DMS53 treated with DMSO at 0.1 percent for 48 hours (cell line): ENCODE results near the gene CD82.
"Not testable (repeated sequence)": the region's sequence is repeated elsewhere in the genome, so short reads cannot be mapped to it uniquely, and the experiment has no call there.

Source experiments
- DNase-seq: peaks from one replicate; lab custom pipeline; 2025; ENCODE audit not compliant: unreplicated experiment; lab: John Stamatoyannopoulos, UW

The CD82 gene

DNA sequence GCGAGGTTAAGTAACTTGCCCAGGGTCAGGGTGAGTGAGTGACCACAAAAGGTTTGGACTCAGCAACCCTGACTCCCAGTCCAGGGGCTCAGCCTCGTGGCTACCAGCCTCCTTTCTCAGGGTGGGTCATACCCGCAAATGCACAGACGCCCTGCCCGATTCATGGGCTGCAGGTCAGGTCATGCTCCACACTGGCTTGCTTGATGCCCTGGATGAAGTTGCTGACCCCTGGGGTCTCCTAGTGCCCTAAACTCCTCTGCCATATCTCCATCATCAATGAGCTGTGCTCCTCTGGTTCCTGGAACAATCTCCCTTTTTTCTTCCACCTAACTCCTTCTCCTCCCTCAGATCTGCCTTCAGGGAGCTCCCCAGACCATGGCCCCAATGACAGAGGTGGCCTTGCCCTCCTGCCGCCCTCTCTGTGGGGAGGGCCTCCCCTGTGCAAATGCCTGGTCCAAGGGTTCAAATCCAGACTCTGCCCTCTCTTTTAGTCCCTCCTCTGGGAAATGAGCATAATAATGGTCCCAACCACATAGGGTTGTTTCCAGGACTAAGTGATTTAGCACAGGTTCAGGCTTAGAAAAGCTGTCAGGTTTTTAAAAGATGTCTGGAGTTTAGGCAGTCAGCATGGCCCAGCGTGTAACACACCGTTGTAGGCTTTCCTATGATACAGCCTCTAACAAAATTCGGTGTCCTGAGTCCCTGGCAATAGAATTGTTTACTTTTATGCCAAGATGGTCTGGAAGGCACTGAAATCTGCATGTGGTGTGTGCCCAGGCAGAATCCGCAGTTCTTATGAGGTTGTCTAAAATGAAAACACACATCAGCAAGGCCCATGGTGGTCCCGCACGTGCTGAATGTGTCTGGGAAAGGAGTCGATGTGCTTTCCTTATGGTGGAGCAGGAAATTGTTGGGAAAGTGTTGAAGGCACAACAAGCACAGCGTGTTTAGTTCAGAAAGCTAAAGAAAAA is 63.6 kb downstream of the CD82 start:
- no peak for DNase-seq

DNA sequence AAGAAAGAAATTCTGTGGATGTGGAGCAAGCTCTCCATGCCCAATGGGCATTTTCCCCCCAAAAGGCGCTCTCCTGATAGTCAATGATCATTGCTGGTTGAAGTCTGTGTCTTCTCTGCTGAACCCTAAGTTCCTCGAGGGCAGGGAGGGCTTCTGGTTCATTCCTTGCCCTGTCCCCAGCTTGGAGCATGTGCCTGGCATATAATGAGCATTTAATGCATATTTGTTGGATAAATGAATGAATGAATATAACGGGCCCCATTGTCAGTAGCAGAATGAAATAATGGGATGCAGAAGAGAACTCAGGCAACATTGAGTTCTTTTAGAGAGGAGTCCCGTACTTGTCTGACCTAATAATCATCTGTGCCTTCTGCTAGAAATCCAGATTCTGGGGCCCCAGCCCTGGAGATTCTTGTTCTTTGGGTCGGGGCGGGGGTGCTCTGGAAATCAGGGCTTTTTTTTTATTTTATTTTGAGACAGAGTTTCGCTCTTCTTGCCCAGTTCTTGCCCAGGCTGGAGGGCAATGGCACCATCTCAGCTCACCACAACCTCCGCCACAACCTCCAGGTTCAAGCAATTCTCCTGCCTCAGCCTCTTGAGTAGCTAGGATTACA is 64.4 kb downstream of the CD82 start:
- no peak for DNase-seq

DNA sequence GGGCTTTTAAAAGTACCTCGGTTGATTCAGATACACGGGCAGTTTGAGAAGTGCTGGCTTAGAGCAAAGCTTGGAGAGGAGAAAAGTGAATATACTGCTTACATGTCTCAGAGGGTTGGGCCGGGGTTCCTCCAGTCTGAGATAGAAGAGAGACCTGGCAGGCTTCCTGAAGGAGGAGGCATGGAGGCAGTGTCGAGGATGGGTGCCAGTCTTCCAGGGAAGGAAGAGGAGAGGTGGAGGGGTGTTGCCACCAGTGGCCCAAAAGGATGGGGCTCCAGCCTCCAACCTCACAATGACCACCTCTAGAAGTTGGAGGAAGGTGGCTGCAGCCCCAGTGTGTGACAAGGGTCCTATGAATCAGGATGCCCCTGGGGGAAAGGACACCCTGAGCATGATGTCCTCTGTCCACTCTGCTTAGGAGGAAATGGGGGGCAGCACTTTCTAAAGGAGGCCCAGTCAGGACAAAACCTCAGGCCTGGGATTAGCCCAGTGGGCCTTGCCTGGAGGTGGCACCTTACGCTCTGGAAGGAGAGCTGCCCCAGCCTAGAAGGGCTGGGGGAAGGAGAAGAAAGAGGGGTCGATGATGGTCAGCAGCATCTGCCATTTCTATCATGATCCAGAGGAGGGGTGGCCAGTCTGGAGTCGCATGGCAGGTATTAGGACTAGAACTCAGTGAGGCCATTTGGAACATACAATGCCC is 65.2 kb downstream of the CD82 start:
- no peak for DNase-seq

DNA sequence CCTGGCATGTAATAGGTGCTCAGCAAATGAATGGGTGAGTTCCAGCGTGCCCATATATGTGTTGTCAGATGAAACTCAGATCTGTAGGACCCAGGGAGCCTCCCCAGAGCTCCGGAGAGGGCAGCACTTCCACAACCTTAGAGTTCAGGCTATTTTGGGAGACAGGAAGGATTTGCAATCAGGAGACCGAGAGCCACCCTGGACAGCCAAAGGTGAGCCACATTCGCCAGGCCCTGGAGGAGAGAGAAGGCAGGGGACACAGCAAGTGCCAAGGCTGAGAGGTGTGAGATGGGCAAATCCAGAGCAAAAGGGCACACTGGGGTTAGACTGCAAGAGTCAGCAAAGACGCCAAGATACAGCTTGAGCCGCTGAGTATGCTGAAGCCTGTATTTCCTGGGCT is 66.4 kb downstream of the CD82 start:
- no peak for DNase-seq

DNA sequence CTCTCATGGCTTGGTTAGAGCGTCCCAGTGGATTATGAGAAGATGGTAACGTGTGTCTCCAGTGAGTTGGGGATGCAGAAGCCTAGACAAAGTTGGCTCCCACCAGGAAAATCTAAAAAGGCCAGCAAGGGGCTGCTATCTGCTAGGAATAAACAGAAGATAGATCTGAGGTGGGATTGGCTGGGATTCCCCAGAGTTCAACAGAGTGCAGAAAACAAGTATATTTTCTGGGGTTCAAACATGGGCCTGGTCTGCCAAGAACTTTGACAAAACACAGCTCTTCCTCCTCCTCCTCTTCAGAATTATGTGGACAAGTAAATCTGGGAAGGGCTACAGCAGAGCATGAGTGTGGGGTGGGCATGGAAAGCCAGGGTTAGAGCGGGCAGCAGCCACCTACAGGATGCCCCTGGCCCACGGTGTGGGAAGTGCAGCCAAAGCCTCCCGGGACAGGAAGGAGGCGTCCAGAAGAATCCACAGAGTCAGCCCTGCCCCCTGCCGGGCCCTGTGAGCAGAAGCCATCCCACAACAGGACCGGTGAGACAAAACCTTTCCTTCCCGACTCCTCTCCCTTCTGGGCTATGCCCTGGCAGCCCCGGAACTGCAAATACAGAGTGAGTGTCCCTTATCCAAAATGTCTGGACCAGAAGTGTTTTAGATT is 67.1 kb downstream of the CD82 start:
- no peak for DNase-seq

DNA sequence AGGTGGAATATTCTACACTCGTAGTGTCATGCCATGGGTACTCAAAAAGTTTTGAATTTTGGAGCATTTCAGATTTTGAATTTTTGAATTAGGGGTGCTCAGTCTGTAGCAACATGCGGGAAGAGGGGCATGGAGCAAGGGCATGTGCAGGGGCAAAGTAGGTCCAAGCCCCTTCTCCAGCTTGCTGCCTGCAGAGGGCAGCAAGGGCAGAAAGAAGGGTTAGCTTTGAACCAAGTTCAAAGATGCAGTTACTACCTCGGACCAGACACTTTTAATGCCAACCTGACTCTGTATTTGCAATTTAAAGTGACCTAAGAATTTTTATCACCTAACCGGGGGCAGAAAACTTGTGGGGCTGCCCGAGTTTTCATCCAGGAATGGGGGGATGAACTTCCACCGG is 68.2 kb downstream of the CD82 start:
- no peak for DNase-seq

DNA sequence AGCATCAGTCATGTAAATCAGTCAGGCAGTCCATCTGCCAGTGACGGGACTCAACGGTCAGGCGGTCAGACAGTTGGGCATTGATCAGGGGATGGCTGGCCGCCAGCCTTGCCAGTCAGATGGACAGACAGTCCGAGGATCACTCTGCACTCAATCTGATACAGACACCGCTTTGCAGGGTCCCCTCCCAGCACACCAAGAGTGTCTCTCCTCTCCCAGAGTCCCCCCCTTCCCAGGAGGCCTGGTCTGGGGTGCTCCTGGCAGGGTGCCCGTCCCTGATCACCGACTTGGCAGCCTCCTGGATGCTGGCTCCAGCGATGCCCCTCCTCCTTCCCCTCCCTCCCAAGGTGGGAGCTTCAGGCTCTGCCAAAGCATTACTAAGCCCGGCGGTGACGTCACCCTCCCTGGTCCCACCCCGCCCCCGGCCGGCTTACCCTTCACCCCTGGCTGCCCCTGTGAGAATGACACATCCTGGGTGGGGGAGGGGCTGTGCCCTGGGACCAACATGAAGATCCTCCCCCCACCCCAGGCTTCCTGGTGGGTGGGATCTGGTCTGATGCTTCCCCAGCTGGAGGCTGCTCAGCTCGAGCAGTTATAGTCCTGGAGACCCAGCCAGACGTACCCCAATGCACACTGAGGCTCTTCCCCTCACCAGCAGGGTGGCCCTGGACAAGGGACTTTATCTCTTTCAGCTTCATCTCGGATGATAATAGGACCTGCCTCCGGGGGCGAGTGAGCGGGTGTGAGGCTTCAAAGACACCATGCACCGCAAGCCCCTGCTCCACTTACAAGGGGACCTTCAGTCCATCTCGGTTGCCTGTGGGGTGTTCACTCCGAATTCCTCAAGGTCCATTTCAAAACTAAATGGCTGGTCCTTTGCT is 69.2 kb downstream of the CD82 start:
- no peak for DNase-seq

DNA sequence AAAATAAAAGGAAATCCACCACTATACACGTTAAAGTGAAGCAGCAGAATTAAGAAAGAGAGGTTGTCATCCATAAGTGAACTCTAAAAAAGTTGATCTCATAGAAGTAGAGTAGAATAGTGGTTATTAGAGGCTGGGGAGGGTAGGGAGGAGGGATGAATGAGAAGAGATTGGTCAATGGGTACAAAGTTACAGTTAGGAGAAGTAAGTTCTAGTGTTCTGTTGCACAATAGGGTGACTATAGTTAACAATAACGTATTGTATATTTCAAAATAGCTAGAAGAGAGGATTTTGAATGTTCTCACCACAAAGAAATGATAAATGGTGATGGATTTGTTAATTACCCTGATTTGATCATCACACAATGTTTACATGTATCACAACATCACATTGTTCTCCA is 72.0 kb downstream of the CD82 start:
- DNase-seq = no peak

DNA sequence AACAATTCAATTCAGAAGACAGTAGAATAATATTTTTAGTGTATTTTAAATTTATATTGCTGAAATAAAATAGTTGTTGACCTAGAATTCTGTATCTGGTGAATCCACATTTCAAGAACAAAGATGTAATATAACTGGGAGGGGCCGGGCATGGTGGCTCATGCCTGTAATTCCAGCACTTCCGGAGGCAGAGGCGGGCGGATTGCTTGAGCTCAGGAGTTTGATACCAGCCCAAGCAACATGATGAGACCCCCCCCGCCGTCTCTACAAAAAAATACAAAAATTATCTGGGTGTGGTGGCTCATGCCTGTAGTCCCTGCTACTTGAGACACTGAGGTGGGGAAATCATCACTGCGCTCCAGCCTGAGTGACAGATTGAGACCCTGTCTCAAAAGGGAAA is 72.6 kb downstream of the CD82 start:
- DNase-seq = no peak

DNA sequence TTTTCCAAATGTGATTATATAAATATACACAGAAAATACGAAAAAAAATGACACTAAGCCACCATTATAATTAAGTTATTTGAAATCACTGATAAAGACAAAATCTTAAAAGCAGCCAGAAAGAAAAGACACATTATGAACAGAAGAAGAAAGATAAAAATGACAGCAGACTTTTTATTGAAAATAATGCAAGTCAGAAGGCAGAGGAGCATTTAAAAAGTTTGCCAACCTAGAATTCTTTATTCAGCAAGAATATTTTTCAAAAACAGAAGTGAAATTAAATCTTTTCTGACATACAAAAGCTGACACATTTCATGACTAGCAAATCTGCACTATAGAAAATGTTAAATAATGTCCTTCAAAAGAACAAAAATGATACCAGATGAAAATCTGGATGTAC is 77.8 kb downstream of the CD82 start:
- DNase-seq = no peak

DNA sequence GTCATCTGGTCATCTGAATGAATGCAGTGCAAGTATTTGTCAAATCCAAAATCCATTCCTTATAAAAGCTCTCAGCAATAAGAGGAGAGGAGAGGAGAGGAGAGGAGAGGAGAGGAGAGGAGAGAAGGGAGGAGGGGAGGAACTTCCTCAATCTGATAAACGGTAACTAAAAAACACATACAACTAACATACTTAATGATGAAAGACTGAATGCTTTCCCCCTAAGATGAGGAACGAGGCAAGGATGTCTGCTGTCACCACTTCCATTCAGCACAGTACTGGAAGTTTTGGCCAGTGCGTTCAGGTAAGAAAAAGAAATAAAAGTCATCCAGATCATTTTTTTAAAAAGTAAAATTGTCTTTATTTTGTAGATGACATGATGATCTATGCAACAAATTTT is 80.4 kb downstream of the CD82 start:
- no peak for DNase-seq

DNA sequence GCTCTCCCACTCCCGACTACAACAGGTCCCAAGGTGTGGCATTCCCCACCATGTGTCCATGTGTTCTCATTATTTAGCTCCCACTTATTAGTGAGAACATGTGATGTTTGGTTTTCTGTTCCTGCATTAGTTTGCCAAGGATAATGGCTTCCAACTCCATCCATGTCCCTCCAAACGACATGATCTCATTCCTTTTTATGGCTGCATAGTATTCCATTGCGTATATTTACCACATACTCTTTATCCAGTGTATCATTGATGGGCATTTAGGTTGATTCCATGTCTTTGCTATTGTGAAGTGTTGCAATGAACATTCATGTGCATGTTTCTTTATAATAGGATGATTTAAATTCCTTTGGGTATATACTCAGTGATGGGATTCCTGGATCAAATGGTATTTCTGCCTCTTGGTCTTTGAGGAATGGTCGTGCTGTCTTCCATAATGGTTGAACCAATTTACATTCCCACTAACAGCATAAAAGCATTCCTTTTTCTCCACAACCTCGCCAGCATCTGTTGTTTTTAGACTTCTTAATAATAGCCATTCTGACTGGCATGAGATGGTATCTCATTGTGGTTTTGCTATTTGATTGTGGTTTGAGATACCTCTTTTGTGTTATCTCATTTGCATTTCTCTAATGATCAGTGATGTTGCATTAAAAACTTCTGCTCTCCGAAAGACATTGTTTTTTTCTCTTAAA is 81.9 kb downstream of the CD82 start:
- DNase-seq = not testable (repeated sequence)

DNA sequence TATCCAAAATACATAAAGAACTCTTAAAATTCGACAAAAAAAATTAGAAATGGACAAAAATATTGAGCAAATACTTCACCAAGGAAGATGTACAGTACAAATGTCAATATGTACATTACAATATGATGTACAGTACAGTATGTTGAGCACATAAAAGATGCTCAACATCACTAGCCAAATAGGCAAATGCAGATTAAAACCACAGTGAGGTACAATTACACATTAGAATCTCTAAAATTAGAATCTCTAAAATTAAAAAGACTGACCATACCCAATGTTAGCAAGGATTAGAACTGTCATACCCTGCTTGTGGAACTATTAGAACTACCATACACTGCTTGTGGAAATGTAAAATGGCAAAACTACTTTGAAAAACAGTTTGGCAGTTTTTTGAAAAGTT is 82.6 kb downstream of the CD82 start:
- no peak for DNase-seq

DNA sequence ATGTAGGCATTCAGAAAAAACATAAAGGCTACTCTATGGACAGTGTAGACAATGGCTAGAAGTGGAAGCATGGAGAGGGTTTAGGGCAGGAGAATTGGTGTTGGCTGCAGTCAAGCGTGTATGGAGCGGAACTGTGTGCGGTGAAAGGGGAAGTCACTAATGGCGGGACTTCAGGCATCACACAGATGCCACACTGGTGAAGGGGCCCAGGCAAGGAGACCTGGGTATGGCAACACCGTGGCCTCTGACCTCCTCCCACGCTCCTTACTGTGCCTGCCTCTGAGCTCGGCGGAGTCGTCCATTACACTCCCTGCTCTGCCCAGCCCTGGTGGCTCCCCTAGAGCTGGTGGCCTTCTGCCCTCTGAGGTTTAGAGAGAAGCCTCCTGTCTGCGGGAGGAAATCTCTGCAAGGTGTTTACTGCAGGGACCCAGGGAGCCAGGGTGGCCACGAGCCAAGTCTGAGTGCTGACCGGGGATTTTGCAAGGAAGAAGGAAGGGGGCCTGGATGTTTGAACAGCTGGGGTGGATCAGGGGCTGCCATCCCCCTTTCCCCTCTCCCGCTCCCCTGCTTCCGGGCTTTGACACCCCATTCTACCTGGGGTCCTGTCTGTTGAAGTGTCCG is 86.2 kb downstream of the CD82 start:
- DNase-seq = no peak

DNA sequence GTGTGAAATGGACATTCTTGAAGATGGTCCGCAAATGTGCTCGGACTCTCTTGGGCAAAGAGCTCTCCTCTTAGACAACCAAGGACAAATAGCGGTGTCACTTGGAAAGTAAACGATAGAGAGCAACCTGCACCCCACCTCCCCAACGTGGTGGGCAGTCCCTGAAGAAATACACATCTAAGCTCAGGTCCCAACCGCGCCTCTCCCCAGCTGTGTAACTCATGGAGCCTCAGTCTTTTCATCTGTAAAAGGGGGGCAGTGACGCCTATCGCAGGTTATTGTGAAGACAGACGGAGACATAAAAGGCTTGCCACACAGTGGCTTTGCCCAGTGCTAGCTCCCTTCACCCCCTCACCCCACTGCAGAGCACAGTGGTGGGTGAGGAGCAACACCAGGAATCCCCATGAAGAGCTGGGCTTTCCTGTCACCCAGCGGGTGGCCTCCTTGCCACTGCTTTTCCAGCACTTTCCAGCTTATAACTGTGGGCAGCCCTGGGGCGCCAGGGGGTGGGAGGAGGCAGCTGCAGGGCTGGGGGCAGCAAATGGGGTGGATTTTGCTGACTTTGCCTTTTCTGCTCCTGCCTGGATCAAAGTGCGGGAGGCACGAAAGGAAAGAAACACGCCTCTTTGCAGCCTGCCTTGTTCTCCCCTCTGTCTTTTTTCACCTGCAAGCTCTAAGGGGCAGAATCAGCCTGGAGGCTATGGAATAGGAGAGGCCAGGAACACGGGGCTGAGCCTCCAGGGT is 87.6 kb downstream of the CD82 start:
- DNase-seq = no peak

DNA sequence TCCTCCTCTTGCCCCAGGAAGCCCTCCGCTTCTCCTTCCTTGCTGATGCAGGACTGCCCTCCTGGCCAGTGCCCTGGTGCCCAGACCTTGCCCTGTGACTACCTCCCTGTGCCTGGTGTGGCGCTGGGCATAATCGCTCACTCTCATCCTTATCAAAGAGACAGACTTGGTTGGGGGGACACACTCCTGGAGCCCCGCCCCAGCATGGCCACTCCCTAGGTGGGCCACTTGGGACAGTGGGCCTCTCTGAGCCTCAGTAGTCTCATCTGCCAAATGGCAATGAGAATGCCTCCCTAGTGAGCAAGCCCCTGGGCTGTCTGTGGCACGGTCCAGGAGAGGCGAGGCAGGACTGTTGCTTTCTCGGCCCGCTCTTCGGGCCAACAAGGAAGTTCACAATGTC is 88.6 kb downstream of the CD82 start:
- DNase-seq = no peak

DNA sequence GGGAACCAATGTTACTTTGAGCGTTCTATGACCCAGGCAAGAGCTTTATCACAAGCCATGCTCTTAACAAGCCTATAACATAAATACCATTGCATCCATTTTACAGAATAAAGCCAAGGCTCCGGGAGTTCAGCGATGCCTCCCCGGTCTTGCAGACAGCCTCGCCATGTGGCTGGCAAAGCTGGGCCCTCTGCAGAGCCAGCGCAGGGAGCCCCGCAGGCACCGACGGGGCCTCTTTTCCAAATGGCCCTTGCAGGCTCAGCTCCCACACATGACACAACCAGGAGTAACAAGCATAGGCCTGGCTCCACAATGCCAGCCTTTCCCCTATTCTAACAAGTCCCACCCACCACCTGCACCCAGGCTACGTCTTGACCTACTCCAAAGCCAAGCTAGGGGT is 89.1 kb downstream of the CD82 start:
- no peak for DNase-seq

DNA sequence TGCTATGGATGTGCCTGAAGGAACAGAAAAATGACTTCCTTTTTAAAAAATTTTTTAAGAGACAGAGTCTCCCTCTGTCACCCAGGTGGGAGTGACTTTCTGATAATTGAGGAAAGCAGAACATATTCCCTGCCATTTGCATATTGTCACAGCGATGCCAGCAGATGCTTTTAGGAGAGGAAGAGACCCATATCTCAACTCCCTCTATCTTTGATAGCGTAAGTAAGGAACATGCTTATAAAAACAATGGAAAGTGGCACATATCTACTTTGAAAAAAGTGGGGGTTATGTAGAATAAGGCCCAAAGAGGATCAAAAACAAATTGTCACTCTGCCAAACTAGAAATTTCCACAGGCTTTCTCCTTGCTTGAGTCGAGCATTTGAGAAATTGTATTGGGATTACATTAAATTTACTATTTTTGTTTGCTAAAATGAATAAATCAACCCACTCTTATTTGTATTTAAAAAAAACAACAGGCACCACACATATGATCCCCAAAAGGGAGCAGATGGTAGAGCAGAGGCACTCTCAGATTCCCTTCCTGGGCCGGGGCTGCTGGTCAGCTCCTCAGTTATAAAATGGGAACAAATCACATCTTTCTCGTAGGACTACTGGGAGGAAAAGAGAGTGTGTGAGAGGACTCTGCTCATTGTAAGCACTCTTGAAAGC is 92.5 kb downstream of the CD82 start:
- DNase-seq = no peak
